ENCODE measurements around the gene TAP1.

The TAP1 gene

DNA sequence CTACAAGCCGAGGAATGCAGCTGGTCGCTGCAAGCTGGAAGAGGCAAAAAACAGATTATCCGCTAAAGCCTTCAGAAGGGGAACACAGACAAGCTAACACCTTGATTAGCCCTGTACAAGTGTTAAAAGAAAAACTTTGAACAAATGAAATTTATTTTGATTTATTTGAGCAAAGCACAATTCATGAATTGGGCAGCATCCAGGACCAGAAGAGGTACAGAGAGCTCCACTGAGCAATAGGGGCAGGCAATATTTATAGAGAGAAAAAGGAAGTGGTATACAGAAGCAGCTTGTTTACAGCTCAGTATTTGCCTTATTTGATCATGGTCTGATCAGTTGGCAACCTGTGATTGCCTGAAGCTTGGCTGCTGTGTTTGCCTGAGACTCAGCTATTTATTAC, 54.3 kb downstream of the TAP1 start:
- FAIRE-seq: no peak

DNA sequence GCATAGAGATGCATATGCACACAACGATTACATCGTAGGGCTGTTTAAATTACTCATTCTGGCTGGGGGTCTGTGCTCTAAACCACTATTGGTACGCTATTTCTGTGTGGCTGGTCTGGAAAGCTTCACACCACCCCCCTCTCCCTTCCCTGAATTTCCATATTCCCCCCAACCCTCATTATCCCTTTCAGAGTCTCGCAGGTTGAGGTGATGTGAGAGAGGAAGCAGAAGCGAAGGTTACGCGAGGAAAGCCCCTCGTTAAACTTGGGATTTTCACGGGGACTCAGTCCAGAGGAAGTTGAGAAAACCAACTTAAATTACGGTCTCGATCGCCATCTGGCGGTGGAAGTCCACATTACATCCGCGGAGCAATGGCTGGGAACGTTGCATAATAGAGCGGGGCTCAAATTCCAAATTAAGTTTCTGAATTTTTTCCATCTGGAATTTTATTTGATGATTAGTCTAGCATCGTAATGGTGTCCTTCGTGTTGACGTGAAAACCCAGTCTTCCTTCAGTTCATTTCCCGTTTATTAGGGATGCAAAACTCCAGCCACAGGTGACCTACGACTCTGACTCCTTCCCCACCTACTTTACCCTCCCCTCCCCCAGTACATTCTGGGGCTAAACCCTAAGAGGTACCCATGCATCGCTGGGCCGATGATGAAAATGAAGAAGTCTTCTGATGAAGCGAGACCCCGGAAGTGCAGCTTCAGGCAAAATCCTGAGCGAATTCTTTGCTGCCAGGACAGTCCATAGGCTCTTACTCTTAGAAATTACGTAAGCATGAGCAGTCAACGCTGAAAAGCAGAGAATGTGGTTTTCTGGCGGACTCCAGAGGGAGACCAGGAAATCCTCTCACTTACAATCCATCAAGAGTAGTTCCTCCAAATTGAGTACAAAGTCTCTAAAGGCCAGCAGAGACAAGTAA, 56.4 kb downstream of the TAP1 start:
- peak; percentile 84 for FAIRE-seq
